GF-D8 (cell line): ENCODE data around the gene C11orf97.
"Not testable (repeated sequence)": the region's sequence is repeated elsewhere in the genome, so short reads cannot be mapped to it uniquely, and the experiment has no call there.

ENCODE experiments used
- DNase-seq: peaks from one replicate; lab custom pipeline; 2025; lab: John Stamatoyannopoulos, UW

The C11orf97 gene, protein sequence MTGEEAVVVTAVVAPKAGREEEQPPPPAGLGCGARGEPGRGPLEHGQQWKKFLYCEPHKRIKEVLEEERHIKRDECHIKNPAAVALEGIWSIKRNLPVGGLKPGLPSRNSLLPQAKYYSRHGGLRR

DNA sequence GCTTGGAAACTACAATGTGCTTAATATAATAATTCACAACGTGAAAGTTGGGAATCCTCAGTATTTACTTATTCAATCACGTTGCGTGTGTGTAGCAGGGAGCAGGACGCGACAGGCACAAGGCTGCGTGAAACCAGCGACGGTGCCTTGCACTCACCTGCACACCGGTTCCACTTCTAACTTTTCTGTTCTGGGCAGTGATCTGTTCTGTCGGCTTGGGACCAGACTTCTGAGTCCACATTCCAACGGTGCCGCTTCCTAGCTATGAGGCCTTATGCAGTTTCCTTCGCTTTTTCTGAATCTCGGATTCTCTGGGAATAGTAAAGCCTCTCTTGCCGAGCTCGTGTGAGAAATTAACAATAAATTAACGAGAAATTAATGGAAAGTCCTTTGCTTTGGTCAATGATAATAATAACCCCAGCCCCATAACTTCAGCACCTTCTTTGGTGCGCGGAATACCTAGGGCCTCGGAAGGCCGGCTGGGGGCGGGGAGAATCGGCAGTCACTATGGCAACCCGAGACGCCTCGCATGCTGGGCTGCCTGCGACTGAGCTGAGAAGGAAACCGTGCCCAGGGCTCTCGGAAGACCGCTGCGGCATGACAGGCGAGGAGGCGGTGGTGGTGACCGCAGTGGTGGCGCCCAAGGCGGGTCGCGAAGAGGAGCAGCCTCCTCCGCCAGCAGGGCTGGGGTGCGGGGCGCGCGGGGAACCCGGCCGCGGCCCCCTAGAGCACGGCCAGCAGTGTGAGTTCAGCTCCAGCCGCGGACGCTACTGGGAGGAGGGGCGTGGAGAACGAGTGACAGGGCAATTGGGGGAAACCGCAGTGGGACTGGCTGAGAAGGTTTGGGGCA, at the start of gene C11orf97:
Gene C11orf97, plus strand, starts transcription at position 530 of the 850 bp plus-strand sequence. Its CDS starts 68 bp downstream, at position 598.
- DNase-seq, result no peak

DNA sequence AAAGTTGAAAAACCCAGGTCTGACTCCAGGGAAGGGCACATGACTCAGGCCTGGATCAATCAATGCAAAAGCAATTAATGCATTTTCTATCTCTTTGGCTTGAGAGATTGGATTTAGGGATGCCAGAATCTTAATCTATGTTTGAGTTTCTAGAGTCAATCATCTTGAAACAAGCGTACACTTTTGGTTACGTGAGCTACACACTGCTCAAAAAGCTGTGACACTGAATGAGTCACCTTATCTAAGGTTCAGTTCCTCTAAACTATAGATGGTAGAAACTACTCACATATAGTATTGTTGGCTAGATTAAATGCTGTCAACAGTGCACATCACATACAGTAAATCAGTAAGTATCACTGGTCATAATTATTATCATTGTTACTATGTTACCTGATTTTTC, 42.8 kb upstream of the C11orf97 start:
- DNase-seq, result no peak

DNA sequence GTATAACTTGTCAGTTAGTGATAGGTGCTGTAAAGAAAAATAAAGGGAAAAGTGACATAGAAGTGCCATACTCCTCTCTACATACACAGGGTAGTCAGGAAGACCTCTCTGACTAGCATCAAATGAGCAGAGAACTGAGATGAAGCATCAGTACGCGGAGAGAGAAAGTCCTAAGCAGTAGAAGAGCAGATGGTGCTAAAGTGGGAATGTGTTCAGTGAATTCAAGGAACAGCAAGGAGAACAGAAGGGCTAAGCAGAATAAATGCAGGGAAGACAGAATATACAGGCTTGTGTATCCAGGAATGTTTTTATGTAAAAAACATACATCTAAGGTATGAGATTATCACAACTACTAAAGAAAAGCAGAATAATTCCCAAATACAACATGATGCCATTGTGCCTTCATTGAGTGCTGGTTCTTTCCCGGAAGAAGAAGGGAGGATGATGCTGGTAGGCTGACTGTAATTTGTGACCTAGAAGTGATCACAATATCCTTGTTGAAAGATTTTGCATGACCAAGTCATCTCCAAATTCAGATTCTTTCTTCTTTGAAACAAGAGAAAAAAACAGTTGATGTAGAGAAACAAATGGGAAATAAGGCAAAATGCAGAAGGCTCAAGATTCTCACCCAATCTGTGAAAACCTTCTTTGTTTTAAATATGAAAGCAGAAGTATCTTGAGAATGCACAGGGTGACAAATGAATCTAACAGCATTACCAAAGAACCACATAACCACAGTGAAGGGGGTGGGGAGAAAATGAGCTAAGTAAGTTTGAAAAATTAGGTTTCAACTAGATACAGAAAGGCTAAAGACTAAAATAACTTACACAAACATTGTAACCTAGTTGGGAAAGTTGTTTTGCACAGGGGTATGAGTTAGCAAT, 39.1 kb upstream of the C11orf97 start:
- DNase-seq, result peak; percentile 64

DNA sequence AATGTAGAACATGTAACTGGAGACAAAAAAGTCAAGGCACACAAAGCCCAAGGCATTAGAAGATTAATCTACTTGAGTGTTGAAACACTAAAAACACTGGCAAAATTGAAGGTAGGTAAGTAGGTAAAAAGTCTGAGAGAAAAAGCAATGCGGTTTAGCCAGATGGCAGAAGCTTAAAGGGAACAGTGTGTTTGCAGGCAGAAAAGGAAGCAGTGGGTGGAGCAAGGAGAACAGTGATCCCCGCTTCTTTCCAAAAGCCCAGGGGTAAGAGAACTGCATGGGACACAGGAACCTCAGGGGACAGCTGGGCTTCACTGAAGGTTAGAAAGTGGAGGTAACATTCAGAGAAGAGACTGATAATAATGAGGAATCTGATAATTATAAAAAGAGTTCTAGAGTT, 34.6 kb upstream of the C11orf97 start:
- no peak for DNase-seq

DNA sequence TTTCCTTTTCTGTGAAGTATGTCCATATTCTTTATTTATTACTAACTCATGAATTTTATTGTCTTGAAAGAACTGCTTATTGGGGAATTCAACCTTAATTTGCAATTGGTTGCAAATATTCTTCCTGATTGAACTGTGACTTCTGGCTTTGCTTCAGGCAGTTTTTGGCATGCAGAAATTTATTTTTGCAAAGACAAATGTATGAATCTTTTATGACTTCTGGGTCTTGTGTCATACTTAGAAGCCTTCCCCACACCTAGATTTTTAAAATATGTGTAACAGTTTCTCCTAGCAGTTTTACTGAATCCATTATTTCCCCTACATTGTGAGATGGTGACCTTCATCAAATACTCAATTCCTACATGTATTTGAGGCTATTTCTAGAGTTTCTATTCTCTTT, 30.9 kb upstream of the C11orf97 start:
- DNase-seq, result no peak

DNA sequence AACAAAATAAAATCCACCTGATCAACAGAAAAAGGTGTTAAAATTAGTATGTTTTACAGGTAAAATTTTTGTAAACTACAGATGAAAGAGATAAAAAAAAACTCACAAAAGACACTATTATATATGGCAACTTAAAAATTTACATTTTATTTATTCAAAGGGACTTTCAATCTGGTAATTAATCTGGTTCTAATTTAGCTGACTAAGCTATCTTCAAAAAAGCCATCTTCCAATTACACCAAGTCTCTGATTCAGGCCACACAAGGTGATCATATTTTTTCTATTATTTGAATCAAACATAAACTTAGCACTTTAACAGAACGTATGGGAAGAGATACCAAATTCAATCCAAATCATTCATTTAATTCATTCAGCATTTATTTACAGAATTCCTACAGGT, 26.2 kb upstream of the C11orf97 start:
- DNase-seq, result no peak

DNA sequence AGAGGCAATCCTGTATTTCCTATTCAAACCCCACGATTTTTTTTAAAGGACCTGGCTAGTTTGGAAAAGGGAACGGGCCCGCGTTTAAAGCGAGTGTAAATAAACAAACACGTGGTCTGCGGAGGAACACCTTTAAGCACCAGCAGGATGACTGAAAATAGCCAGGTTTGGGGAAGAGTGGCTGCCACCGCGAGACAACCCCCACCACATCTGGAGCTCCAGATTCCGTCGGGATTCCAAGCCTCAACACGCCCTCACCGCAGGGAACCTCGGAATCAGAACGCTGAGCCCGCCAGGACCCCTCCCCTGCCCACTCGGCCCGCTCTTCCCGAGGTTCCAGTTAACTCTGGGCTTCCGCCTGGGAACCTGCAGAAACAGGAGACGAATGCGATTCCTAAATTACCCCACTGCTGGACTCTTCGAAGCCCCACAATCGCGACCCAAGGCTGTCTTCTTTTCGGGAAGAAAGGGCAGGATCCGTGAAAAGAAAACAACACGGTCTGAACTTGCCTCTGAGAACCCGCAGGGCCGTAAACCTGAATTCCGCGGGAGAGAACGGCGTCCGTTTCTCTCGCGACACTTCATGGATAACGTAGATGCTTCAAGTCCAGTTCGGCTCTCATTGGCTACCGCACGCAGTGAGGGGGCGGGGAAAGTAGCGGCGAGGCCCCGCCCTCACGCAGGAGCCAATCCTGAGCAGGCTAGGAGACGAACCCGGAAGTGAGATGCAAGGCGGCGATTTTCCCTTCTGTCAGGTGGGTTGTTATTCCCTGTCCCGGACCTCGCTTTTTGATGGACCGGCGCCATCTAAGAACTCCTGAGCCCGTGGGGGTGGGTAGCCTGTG, 18.8 kb upstream of the C11orf97 start, which contains the start of the genes ANKRD49 and MRE11:
Gene ANKRD49, plus strand, starts transcription at position 704 of the 845 bp plus-strand sequence. CDS start 2,710 bp downstream, outside the sequence.
Gene MRE11, minus strand, starts transcription at position 564 of the 845 bp plus-strand sequence. CDS start 1,043 bp downstream, outside the sequence.
- peak; percentile 93 for DNase-seq

DNA sequence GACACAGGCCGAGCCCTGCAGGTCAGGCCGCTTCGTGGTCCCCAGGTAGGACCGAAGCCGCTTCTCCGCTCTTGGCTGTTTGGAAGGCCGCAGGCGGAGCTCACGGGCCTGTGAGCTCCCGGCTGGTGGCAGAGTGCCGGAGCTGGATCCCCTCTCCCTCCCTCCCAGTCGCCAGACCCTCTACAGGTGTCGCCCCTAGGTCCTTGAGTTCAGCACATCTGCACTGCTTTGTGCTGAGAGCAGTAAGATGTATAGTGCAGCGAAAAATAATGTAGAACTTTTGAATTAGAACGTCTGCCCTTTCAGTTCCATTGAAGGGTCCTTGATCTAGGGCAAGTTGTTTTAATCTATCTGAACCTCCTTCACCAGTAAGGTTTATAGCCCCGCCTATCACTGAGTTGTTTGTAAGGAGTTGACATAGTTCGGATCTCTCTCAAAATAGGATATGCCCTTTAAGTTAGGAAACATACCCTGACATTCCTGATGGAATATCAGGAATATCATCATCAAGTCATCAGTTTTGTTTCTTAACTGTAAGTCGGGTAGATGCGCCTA, 18.1 kb upstream of the C11orf97 start:
- DNase-seq, result no peak

DNA sequence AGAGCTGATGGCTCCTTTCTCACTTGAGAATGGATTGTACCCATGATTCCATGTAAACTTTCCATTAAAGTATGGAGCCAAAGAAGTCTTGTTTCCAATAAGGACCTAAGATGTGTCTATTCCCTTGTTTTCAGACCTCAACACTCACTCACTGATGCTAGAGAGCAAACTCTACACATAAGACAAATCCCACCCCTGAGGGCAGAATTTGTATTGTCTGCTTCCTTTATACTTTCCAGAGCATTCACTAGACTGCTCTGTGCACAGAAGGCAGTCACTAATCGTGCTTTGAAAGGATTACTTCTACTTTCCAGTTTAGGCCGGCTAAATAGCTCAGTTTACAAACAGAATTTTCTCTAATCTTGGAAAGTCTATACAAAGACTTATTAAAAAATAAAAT, 12.1 kb upstream of the C11orf97 start:
- DNase-seq, result no peak

DNA sequence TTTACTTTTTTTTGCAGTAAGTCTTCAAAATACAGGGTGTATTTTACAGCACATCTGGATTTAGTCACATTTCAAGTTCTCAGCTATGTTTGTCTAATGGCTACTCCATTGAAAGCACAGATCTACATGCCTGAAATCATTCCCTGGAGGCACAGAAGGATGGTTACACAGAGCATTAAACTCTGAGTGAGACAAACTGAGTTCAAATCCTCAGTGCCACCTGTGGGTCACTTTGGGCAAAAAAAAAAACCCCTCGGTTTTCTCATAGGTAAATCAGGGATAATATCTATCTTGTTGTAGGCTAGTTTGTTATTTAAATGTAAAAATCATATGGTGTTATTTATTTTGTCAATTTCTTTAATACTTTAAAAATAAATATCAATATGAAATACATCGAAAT, 10.7 kb upstream of the C11orf97 start:
- DNase-seq, result no peak

DNA sequence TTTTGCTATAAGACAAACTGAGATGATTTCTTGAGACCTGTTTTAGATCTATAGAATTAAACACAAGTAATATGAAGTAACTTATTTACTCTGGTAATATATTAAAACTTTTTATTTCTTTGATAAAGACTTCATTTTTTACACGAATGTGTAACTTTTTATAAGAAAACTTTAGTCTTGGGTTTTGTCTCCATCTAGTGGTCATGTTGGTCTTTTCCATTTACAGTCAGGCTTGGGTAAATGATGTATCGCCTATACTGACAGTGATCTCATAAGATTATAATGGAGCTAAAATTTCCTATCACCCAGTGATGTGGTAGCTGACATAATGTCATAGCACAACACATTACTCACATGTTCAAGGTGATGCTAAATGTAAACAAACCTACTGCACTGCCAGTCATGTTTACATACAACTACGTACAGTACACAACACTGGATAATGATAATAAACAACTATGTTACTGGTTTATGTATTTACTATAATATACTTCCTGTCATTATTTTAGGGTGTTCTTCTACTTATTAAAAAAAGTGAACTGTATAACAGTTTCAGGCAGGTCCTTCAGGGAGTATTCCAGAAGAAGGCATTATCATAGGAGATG, 7.5 kb upstream of the C11orf97 start:
- DNase-seq, result peak; percentile 4

DNA sequence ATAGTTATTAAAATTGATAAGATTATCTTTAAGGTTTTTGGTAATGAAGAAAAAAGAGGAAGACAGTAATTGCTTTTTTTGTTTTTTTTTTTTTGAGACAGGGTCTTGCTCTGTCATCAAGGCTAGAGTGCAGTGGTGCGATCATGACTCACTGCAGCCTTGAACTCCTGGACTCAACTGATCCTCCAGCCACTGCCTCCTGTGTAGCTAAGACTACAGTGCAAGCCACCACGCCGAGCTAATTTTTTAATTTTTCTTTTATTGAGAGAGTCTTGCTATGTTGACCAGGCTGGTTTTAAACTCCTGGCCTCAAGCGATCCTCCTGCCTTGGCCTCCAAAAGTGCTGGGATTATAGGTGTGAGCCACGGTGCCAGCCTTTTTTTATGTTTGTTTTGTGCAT, 5.7 kb upstream of the C11orf97 start:
- not testable (repeated sequence) for DNase-seq

DNA sequence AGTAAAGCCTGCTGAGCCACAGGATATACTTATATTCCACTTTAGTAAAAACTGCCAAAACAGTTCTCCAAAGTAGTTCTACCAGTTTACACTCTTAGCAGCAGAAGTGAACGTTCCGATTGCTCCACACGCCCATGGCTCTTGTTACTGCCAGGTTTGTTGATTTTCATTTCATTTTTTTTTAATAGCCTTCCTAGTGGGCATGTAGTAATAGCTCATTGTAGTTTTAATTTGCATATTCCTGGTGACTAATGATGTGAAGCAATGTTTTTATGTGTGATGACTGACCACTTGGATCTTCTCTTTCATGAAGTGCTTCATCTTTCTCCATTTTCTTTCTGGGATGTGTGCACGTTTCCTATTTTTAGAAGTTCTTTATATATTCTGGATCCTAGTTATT, 4.8 kb upstream of the C11orf97 start:
- DNase-seq, result no peak

DNA sequence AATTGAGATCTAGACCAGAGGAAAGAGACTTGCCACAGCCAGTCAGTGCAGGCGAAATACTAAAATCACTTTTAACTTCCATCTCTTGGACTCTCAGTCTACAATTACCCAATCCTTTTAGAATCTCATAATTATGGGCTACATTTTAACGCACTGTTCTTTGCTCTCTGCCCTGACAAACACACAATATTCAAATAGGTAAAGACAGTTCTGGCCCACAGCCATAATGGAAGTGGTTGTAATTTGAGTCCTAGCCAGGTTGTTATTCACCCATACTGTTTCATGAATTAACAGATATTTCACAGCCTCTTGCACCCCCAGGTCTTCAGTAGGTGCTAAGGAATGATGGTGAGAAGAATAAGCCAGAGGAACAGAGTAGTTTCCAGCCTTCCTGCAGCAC, 830 bp downstream of the C11orf97 start:
- DNase-seq, result no peak

DNA sequence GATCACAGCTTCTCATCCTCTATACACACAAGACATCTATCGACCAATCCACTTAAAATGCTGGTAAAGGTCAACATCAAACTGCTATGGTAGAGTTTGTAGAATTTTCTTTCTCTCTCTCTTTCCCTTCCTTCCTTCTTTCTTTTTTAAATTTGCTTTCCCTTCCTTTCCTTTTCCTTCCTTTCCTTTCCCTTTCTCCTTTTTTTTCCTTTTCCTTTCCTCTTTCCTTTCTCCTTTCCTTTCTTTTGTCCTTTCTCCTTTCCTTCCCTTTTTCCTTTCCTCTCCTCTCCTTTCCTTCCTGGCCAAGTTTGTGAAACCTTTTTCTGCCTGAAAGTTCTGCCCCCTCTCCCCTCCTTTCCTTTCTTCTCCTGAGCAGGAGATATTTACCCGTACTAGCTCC, 3.1 kb downstream of the C11orf97 start:
- no peak for DNase-seq

DNA sequence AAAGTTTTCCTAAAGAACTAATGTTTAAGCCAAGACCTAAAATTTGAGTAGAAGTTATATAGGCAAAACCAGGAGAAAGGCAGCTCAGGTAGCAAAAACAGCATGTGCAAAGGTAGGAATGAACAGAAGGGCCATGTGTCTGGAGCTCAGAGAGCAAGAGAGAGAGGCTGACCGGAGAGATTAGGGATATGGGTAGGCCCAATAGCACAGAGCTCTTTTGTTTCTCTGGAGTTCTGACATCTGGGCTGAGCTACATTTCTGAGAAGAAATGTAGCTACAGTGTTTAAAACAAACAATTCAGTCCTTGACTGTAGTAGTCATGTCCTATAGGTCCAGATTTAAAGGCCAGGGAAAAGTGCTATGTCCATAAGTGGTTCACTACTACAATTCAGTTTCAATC, 4.5 kb downstream of the C11orf97 start:
- DNase-seq, result no peak

DNA sequence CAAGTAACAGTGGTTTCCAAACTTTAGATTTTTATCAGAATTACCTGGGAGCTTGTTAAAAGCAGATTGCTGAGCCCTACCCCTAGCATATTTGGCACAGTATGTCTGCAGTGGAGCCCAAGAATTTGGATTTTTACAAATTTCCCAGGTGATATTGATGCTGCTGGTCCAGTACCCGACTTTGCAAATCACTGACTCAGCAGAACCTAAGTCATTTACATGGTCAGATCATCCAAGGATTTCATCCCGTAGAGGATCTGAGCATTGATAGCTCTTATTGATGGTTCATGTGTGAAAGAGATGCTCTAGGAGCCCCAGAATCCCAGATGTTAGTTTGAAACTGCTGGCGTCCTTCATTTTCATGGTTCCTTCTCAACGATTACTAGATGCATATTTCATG, 6.0 kb downstream of the C11orf97 start:
- no peak for DNase-seq

DNA sequence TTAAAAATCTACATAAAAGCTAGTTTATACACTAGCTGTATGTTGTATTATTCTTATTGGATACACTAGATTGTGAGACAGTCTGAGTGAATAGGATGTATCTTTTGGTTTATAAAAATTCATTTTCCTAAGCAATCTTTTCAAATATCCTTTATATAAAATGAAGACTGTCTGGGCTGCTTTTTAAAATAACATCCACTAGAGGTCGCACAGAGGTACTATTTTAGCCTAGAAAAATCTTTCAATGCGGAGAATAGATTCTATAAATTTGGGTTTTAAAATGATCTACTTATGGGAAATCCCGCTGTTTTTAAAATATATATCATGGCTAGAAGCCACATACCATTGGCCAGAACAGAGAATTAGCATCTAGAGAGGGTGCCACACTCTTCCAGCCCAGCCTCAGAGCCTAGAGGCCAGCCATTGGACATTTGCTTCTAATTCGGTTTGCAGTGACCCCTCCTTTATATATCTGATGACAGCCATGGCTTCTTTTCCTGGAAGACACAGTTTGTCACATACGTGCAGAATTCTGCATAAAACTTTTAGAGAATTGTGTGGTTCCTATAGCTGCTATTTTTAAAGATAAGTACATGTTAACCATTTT, 7.3 kb downstream of the C11orf97 start:
- peak; percentile 17 for DNase-seq

DNA sequence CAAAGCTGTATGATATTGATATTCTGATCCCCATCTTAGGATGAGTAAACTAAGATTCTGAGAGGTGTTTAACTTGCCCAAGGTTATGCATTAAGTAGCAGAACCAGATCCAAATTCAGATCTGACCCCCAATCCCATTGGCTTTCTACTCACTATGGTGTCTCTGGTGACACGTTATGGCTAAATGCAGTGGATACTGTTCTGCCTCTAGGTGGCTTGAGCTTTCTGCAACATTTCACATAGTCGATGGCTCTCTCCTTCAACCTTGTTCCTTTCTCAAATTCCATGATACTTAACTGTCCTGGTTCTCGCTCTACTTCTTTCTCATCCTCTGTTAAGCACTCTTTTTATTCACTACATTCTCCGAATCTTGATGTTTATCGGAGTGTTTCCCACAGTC, 9.4 kb downstream of the C11orf97 start:
- peak; percentile 6 for DNase-seq

DNA sequence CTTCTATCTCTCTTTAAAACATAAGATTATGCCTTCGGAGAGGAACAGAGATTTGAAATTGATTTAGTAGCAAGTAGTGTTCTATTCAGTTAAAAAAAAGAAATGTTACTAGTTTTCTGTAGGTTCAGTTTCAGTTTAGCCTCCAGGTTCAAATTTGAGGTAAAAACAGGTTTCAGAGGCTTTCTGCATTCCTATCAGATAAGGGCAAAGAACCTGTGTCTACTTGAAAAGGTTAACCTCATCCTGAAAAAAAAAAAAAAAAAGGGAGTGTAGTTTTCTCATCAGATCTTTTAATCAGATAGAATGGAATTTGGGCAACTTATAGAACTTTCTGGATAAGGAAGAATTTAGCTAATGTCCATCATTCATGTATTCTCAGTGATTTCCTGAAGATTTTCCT, 12.1 kb downstream of the C11orf97 start:
- no peak for DNase-seq
